ENCODE measurements around the gene MICOS13. TPM values are rescaled to one million over a fixed set of nuclear protein-coding genes. Genes with fewer than 3 reads are reported as not detected.

The MICOS13 gene
- total RNA-seq, 4 donors from 2014 or later, result 46.4 to 70.0 (median 59.3) TPM

DNA sequence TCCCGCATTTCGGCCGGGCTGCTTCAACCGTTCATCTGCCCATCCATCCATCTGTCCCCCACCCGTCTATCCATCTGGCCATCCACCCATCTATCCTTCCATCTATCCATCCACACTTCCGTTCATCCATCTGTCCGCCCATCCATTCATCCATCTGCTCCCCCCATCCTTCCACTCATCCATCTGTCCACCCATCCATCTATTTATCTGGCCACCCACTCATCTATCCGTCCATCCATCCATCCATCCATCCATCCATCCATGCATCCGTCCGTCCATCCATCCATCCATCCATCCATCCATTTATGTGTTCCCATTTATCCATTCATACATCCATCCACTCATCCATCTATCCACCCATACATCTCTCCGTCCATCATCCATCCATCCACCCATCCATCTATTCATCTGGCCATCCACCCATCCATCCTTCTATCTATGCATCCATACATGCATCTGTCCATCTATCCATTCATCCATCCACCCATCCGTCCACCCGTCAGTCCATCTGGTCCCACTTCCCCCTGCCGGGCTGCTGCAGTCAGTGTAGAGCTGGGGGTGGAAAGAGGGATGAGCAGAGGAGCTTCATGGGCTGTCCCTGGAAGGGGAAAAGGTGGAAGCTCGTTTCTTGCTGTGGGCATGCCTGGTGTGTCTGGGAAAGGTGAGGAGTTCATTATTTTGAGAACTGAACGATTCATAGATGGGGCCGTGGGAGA, 1.2 kb upstream of the MICOS13 start:
- Histone ChIP-seq H3K36me3 (peaks cover 0 to 14% (median 11%) of the 10 kb centered on the region in 4 donors), H3K27me3 (no peaks in the 10 kb centered on the region), H3K27ac (replicated peaks in 1 of 4) (peak overlapping the region; percentile 90 to 96 (median 93)), H3K9me3 (no peaks in the 10 kb centered on the region), H3K4me1 (peaks cover 17 to 38% (median 33%) of the 10 kb centered on the region in 4 donors), H3K4me3 (peak overlapping the region; percentile 82 to 98 (median 86))
- intact Hi-C loops (cut with DNase I), result loop anchor here (5.0 kb wide), 1 partner anchor 59 kb away; the partner anchor contains the start of genes SAFB and SAFB2
- 62% methylated on average over 17 of the region's 17 CpGs for WGBS
- no peak for TF ChIP-seq POLR2A (IDR thresholded peaks at IDR 0.05; ENCODE audit: low read depth)
- TF ChIP-seq, protein P1, sequence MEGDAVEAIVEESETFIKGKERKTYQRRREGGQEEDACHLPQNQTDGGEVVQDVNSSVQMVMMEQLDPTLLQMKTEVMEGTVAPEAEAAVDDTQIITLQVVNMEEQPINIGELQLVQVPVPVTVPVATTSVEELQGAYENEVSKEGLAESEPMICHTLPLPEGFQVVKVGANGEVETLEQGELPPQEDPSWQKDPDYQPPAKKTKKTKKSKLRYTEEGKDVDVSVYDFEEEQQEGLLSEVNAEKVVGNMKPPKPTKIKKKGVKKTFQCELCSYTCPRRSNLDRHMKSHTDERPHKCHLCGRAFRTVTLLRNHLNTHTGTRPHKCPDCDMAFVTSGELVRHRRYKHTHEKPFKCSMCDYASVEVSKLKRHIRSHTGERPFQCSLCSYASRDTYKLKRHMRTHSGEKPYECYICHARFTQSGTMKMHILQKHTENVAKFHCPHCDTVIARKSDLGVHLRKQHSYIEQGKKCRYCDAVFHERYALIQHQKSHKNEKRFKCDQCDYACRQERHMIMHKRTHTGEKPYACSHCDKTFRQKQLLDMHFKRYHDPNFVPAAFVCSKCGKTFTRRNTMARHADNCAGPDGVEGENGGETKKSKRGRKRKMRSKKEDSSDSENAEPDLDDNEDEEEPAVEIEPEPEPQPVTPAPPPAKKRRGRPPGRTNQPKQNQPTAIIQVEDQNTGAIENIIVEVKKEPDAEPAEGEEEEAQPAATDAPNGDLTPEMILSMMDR (IDR thresholded peaks at IDR 0.05), result no peak
- TF ChIP-seq POLR2AphosphoS5 (IDR thresholded peaks at IDR 0.05), result no peak
- no peak for DNase-seq (ENCODE audit: extremely low spot score)

DNA sequence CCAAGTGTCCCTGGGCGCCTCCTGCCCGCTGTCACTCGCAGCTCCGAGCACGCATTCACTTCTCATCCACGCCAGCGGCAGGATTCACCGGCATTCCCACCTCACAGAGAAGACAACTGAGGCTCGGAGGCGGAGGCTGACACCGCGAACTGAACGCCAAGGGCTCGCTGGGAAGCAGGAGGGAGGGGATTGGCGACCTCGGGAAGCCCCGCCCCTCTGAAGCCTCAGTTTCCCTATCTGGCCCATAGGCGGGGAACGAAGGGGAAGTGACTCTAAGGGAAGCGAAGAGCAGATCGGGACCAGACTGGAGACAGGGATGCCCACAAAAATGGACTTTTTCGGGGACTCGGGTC, 256 bp downstream of the MICOS13 start:
- TF ChIP-seq POLR2AphosphoS5 (IDR thresholded peaks at IDR 0.05) (no peak), EP300 (IDR thresholded peaks at IDR 0.05) (no peak), POLR2A (IDR thresholded peaks at IDR 0.05; ENCODE audit: low read depth) (no peak)
- TF ChIP-seq, protein P1 (IDR thresholded peaks at IDR 0.05), result no peak
- DNase-seq (ENCODE audit: extremely low spot score), result no peak
- H3K4me3 ChIP-seq, result peak overlapping the region; percentile 82 to 98 (median 86)
- H3K9me3 ChIP-seq, result no peaks in the 10 kb centered on the region
- no peaks in the 10 kb centered on the region for H3K27me3 ChIP-seq
- peak overlapping the region; percentile 90 to 96 (median 93) for H3K27ac ChIP-seq (replicated peaks in 1 of 4)
- intact Hi-C loops (cut with DNase I), result loop anchor here (5.0 kb wide), 1 partner anchor 58 kb away; the partner anchor contains the start of genes SAFB and SAFB2
- H3K36me3 ChIP-seq, result peaks cover 0 to 14% (median 11%) of the 10 kb centered on the region in 4 donors
- H3K4me1 ChIP-seq, result peaks cover 19 to 33% (median 27%) of the 10 kb centered on the region in 4 donors
- 2% methylated on average over 12 of the region's 23 CpGs for WGBS

DNA sequence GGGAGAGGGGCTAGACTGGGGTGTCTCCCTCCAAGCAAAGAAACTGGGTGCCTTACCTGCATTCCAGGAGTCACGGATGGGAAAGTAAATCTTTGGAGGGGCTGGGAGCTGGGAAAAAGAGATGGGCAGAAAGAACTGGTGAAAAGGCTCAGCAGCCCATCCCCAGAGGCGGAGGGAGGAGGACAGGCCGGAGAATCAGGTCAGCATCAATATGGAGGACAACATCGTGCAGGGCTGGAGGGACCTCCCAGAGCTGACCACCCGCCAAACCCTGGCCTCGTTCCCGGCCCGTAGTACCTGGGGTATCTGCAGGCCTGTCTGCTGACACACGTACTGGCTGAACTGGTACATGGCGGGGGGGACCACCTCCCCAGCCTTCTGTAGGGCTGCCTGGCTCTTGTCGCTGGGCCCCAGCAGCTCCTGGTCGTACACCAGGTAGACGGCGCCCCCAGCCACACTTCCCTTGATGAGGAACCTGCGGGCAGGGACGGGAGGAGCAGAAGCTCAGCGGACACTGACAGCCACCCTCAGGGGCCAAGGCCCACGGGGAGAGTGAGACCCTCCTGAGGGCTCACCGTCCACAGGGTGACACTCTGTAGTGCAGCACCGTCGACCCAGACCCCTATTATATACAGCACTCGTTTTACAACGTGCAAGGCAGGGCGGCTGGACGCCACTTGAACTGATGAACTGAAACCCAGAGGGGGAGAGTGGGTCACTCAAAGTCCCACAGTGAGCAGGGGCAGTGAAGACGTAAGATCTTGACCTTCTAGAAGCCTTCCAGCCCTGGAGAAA, 830 bp downstream of the MICOS13 start:
- Histone ChIP-seq H3K9me3 (no peaks in the 10 kb centered on the region), H3K4me1 (peaks cover 19 to 33% (median 27%) of the 10 kb centered on the region in 4 donors), H3K4me3 (peak overlapping the region; percentile 82 to 98 (median 86)), H3K27me3 (no peaks in the 10 kb centered on the region), H3K36me3 (peaks cover 0 to 14% (median 11%) of the 10 kb centered on the region in 4 donors), H3K27ac (replicated peaks in 1 of 4) (peak overlapping the region; percentile 90 to 96 (median 93))
- intact Hi-C loops (cut with DNase I), result loop anchor here (5.0 kb wide), 1 partner anchor 57 kb away; the partner anchor contains the start of genes SAFB and SAFB2
- no peak for DNase-seq (ENCODE audit: extremely low spot score)
- TF ChIP-seq, protein P1 (IDR thresholded peaks at IDR 0.05), result no peak
- TF ChIP-seq POLR2A (IDR thresholded peaks at IDR 0.05; ENCODE audit: low read depth), result no peak
- WGBS, result 28% methylated on average over 5 of the region's 26 CpGs

DNA sequence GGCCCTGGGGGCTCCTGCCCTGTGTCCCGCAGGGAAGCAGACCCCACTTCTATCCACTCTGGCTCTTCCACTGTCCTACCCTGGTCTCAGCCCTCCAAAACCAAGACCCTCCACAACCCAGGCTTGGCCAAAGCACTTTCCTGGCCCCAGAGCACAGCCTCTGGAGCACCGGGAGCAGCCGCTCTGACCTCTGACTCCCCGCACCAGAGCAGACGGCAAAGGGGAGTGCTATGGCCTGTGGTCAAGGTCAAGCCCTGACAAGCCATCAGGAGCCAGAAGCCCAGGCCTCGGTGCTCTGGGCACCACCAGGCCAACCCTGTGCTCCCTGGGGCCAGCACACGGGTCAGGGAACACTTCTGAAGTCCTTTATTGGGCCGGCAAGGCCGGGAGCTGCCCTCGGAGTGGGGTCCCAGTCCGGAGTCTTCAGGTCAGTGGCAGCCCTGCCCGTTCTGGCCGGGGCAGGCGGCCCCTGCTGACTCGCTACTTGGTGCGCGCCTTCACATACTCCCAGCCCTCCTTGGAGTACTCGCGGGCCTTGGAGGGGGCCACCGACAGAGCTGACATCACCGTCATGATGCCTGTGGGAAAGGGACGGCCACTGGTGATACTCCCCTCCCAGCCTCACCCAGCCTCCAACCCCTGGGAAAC, 2.1 kb downstream of the MICOS13 start:
- no peaks in the 10 kb centered on the region for H3K9me3 ChIP-seq
- WGBS, result 93% methylated on average over 5 of the region's 22 CpGs
- no peaks in the 10 kb centered on the region for H3K27me3 ChIP-seq
- H3K4me3 ChIP-seq, result no peak overlapping the region
- no peak for TF ChIP-seq POLR2AphosphoS5 (IDR thresholded peaks at IDR 0.05)
- TF ChIP-seq EP300 (IDR thresholded peaks at IDR 0.05), result no peak
- peaks cover 0 to 14% (median 11%) of the 10 kb centered on the region in 4 donors for H3K36me3 ChIP-seq
- no peak for DNase-seq (ENCODE audit: extremely low spot score)
- intact Hi-C loops (cut with DNase I), result no loop called here
- no peak overlapping the region for H3K27ac ChIP-seq (replicated peaks in 1 of 4)
- peaks cover 19 to 33% (median 27%) of the 10 kb centered on the region in 4 donors for H3K4me1 ChIP-seq

All from esophagus muscularis mucosa (tissue), 4 donors.